Left ventricle myocardium superior (tissue), 1 donor: ENCODE measurements around the gene CD22. TPM values are rescaled to one million over a fixed set of nuclear protein-coding genes. Genes with fewer than 3 reads are reported as not detected.
"Not testable (repeated sequence)": the region's sequence is repeated elsewhere in the genome, so short reads cannot be mapped to it uniquely, and the experiment has no call there.

Experiments used
- ATAC-seq: fragments of 200-7000 bp; cut with Tn5 transposase; one replicate; pipeline ENCODE4 v1.9.1; 2020; ENCODE audit warnings: mild to moderate bottlenecking, moderate library complexity
- DNase-seq: peaks from one replicate; pipeline ENCODE4 v3.0.0-alpha.2; 2020
- intact Hi-C: fragments of 100-400 bp; cut with micrococcal nuclease; formaldehyde crosslinking; loops from one replicate; pipeline ENCODE4 v1.11.0; 2022
- long read RNA-seq: library from polyadenylated mRNA; unstranded; transcript quantifications from one replicate; pipeline ENCODE4 v2.0.0, GENCODE V29; 2021
- total RNA-seq: library from RNA; stranded (reverse); fragmentation: NEBNext Ultra II Directional; extraction: Animal tissue kit (Norgen Biotek cat#: 25700); gene quantifications from one replicate; pipeline ENCODE4 v1.2.1, GENCODE V29; 2021
- donor health status: DM: no; HTN: yes; CAD: no; lungs with severe emphysema.

CD22 gene
- total RNA-seq: 0.52 TPM
- long read RNA-seq: 0 reads

- intact Hi-C loops: no loop called here
- ATAC-seq (no peak), DNase-seq (no peak)
Observed at GRCh38 chr19:35328851-35329285, at the start of gene CD22. Gene CD22, plus strand, starts transcription at chr19:35329187. Its CDS starts 2,854 bp downstream, at chr19:35332041.

GRCh38 chr19:35279374-35279773, 49.6 kb upstream of the CD22 start:
- no peak for ATAC-seq
- intact Hi-C loops: no loop called here
- no peak for DNase-seq

GRCh38 chr19:35279985-35280821, 48.8 kb upstream of the CD22 start:
- DNase-seq (no peak), ATAC-seq (no peak)
- intact Hi-C loops: no loop called here

DNA sequence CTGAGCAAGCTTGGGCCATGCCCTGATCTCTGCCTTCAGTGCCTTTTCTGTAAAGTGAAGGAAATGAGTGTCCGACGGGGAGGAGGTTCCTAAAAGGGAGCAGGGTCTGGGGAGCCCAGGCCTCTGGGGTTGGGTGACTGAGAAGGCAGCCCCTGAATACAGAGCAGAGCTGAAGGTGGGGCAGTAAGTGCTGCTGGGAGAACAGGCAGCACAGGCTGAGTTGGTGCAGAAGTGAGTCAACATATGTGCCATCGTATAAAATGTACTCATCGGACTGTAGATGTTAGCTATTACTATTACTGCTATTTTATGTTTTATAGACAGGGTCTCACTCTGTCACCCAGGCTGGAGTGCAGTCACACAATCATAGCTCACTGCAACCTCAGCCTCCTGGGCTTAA, 47.7 kb upstream of the CD22 start:
- ATAC-seq (no peak), DNase-seq (no peak)
- intact Hi-C loops: no loop called here

GRCh38 chr19:35284153-35285094, 44.6 kb upstream of the CD22 start:
- DNase-seq (no peak), ATAC-seq (no peak)
- intact Hi-C loops: no loop called here

- DNase-seq (no peak), ATAC-seq (no peak)
- intact Hi-C loops: no loop called here
Observed at GRCh38 chr19:35285095-35285449, 43.9 kb upstream of the CD22 start.

GRCh38 chr19:35285465-35285864, 43.5 kb upstream of the CD22 start:
- ATAC-seq, intact Hi-C loops, DNase-seq: not testable (repeated sequence)

GRCh38 chr19:35286101-35286500, 42.9 kb upstream of the CD22 start:
- ATAC-seq, DNase-seq, intact Hi-C loops: not testable (repeated sequence)

GRCh38 chr19:35287713-35288112, 41.3 kb upstream of the CD22 start:
- DNase-seq (no peak), ATAC-seq (no peak)
- intact Hi-C loops: no loop called here

DNA sequence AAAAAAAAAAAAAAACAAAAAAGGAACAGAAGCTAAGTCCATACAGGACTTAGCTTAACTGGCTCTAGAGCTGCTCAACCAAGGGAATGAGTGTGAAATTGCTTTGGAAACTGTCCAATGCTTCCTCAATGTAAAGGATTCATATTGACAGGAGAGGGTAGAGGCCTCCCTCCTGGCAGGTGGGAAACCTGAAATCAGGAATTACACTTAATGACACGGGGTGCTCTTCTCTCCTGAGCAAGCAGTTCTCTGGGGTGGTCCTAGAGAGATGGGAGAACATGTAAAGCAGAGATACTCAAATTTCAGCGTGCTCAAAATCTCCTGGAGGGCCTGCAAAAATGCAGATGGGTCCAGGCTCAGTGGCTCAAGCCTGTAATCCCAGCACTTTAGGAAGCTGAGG, 40.7 kb upstream of the CD22 start:
- ATAC-seq (no peak), DNase-seq (no peak)
- intact Hi-C loops: no loop called here

DNA sequence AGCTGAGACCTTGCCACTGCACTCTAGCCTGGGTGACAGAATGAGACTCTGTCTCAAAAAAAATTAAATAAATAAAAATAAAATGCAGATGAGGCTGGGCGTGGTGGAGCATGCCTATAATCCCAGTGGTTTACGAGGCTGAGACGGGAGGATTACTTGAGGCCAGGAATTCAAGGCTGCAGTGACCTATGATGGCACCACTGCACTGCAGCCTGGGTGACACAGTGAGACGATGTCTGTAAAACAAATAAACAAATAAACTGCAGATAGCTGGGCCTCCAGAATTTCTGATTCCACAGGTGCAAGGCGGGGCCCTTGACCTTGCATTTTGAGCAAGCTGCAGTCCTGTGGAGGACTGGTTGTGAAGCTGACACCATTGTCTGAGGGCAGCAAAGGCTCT, 40.1 kb upstream of the CD22 start:
- no peak for ATAC-seq
- intact Hi-C loops: no loop called here
- no peak for DNase-seq

GRCh38 chr19:35290381-35291127, 38.4 kb upstream of the CD22 start:
- ATAC-seq: no peak
- DNase-seq: no peak
- intact Hi-C loops: no loop called here

GRCh38 chr19:35291259-35291658, 37.7 kb upstream of the CD22 start:
- ATAC-seq (no peak), DNase-seq (no peak)
- intact Hi-C loops: no loop called here

DNA sequence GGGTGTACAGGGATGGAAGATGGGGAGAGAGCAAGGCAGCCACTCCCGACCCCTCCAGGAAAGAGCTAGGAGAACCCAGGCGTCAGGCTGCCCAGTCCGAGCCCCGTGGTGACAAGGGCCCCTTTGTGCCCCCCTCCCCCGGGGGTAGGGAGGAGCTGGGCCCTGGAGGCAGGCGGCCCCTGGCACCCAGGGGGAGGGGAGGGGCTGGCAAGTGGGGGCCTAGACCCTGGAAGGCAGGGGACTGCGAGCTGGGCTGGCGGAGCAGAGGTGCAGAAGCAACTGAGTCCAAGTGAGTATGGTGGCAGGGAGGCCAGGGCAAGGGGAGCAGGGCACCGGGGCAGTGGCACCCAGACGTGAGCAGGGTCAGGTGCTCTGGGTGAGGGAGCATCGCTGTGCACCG, 37.1 kb upstream of the CD22 start, which contains the start of gene MAG:
MAG (plus strand) TSS at position 246 of the 400 bp plus-strand sequence. CDS start 3,248 bp downstream, outside the sequence.
- intact Hi-C loops: no loop called here
- DNase-seq: no peak
- no peak for ATAC-seq

GRCh38 chr19:35292421-35293362, 36.3 kb upstream of the CD22 start:
- intact Hi-C loops: no loop called here
- no peak for ATAC-seq
- DNase-seq: no peak

GRCh38 chr19:35293363-35293739, 35.6 kb upstream of the CD22 start:
- intact Hi-C loops: no loop called here
- DNase-seq: no peak
- no peak for ATAC-seq

- DNase-seq (no peak), ATAC-seq (no peak)
- intact Hi-C loops: no loop called here
Observed at GRCh38 chr19:35293808-35294207, 35.2 kb upstream of the CD22 start.

DNA sequence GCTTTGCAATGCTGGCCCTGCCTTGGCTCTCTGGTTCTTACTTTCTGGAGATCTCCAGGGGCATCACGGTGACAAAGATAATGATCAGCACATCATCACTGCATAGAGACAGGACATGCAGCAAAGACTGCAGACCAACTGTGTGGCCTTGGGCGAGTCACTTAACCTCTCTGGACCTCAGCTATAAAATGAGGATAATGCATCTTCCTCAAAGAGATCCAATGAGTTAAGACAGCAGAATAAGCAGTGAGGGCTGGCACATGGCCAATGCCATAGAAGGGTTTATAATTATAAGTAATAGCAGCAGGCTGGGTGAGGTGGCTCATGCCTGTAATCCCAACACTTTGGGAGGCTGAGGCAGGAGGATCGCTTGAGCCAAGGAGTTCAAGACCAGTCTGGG, 34.7 kb upstream of the CD22 start:
- no peak for ATAC-seq
- DNase-seq: no peak
- intact Hi-C loops: no loop called here
